Skeletal muscle tissue (tissue), 4 donors: Measurements from ENCODE around the gene FOXP3. TPM values are rescaled to one million over a fixed set of nuclear protein-coding genes. Genes with fewer than 3 reads are reported as not detected.

Experiments used
- H3K27ac ChIP-seq: one replicate; pipeline ENCODE4 v1.7.0; 2013; ENCODE audit warnings: mild to moderate bottlenecking, low read depth, low read length, inconsistent platforms
- H3K27me3 ChIP-seq, 3 donors: one replicate each; pipeline ENCODE4 v1.7.0; 2013; ENCODE audit warnings: low read length in 3 of 3; ENCODE audit not compliant: control insufficient read depth in 3 of 3, insufficient read depth in 3 of 3
- H3K36me3 ChIP-seq, 3 donors: one replicate each; pipeline ENCODE4 v1.7.0; 2013; ENCODE audit warnings: low read length in 3 of 3; ENCODE audit not compliant: control insufficient read depth in 3 of 3, insufficient read depth in 3 of 3
- H3K4me1 ChIP-seq, 3 donors: one replicate each; pipeline ENCODE4 v1.7.0; 2013; ENCODE audit warnings: low read length in 3 of 3, mild to moderate bottlenecking in 3 of 3; ENCODE audit not compliant: control insufficient read depth in 3 of 3, insufficient read depth in 3 of 3
- H3K4me3 ChIP-seq, 3 donors: one replicate each; pipeline ENCODE4 v1.7.0; 2013; ENCODE audit warnings: low read length in 3 of 3
- H3K9ac ChIP-seq, 3 donors: one replicate each; pipeline ENCODE4 v1.7.0; 2013; ENCODE audit warnings: low read length in 3 of 3, mild to moderate bottlenecking in 3 of 3, moderate library complexity in 2 of 3, low read depth in 1 of 3
- H3K9me3 ChIP-seq, 3 donors: one replicate each; pipeline ENCODE4 v1.7.0; 2013; ENCODE audit warnings: low read length in 3 of 3; ENCODE audit not compliant: control insufficient read depth in 3 of 3
- total RNA-seq: library from RNA; depleted of rRNA; stranded (reverse); fragments of >200 nt; gene quantifications from one replicate; pipeline ENCODE4 v1.2.3, GENCODE V29; 2014
- donor health status: Osteomylitis.

FOXP3 gene
- total RNA-seq, 1 donor from 2014 or later: not detected

- Histone ChIP-seq H3K4me1 (no peaks in the 10 kb centered on the region), H3K27me3 (peaks cover 0 to 3% (median 3%) of the 10 kb centered on the region in 3 donors), H3K4me3 (no peak overlapping the region), H3K27ac (no peak overlapping the region), H3K9me3 (no peaks in the 10 kb centered on the region), H3K36me3 (no peaks in the 10 kb centered on the region), H3K9ac (no peak overlapping the region)
Observed at GRCh38 chrX:49227726-49228125, 36.8 kb downstream of the FOXP3 start.

- H3K9ac ChIP-seq: no peak overlapping the region
- no peak overlapping the region for H3K27ac ChIP-seq
- no peaks in the 10 kb centered on the region for H3K36me3 ChIP-seq
- H3K9me3 ChIP-seq: no peaks in the 10 kb centered on the region
- H3K27me3 ChIP-seq: peaks cover 0 to 3% (median 3%) of the 10 kb centered on the region in 3 donors
- no peaks in the 10 kb centered on the region for H3K4me1 ChIP-seq
- H3K4me3 ChIP-seq: no peak overlapping the region
Observed at GRCh38 chrX:49226946-49227345, 37.6 kb downstream of the FOXP3 start.

GRCh38 chrX:49225858-49226257 lies 38.7 kb downstream of the FOXP3 start:
- H3K4me3 ChIP-seq: no peak overlapping the region
- peaks cover 0 to 3% (median 3%) of the 10 kb centered on the region in 3 donors for H3K27me3 ChIP-seq
- H3K27ac ChIP-seq: no peak overlapping the region
- H3K9ac ChIP-seq: no peak overlapping the region
- no peaks in the 10 kb centered on the region for H3K36me3 ChIP-seq
- no peaks in the 10 kb centered on the region for H3K4me1 ChIP-seq
- H3K9me3 ChIP-seq: no peaks in the 10 kb centered on the region

- H3K4me1 ChIP-seq: no peaks in the 10 kb centered on the region
- H3K9ac ChIP-seq: no peak overlapping the region
- H3K27ac ChIP-seq: no peak overlapping the region
- peaks cover 0 to 3% (median 3%) of the 10 kb centered on the region in 3 donors for H3K27me3 ChIP-seq
- no peaks in the 10 kb centered on the region for H3K36me3 ChIP-seq
- H3K9me3 ChIP-seq: no peaks in the 10 kb centered on the region
- no peak overlapping the region for H3K4me3 ChIP-seq
Observed at GRCh38 chrX:49221868-49222267, 42.6 kb downstream of the FOXP3 start.

- Histone ChIP-seq H3K4me3 (no peak overlapping the region), H3K36me3 (no peaks in the 10 kb centered on the region), H3K9ac (no peak overlapping the region), H3K9me3 (no peaks in the 10 kb centered on the region), H3K27ac (no peak overlapping the region), H3K27me3 (peaks cover 0 to 3% (median 0%) of the 10 kb centered on the region in 3 donors), H3K4me1 (no peaks in the 10 kb centered on the region)
Observed at GRCh38 chrX:49220100-49220499, 44.4 kb downstream of the FOXP3 start.

GRCh38 chrX:49214996-49215526 lies 49.4 kb downstream of the FOXP3 start:
- H3K27ac ChIP-seq: no peak overlapping the region
- no peaks in the 10 kb centered on the region for H3K27me3 ChIP-seq
- no peak overlapping the region for H3K9ac ChIP-seq
- no peaks in the 10 kb centered on the region for H3K9me3 ChIP-seq
- H3K36me3 ChIP-seq: no peaks in the 10 kb centered on the region
- no peaks in the 10 kb centered on the region for H3K4me1 ChIP-seq
- H3K4me3 ChIP-seq: no peak overlapping the region

- no peak overlapping the region for H3K4me3 ChIP-seq
- no peak overlapping the region for H3K27ac ChIP-seq
- no peaks in the 10 kb centered on the region for H3K36me3 ChIP-seq
- no peaks in the 10 kb centered on the region for H3K9me3 ChIP-seq
- H3K9ac ChIP-seq: no peak overlapping the region
- H3K27me3 ChIP-seq: peaks cover 0 to 5% (median 2%) of the 10 kb centered on the region in 3 donors
- H3K4me1 ChIP-seq: no peaks in the 10 kb centered on the region
Observed at GRCh38 chrX:49214416-49214815, 50.1 kb downstream of the FOXP3 start.

- H3K27ac ChIP-seq: no peak overlapping the region
- H3K4me1 ChIP-seq: no peaks in the 10 kb centered on the region
- H3K27me3 ChIP-seq: peaks cover 0 to 5% (median 5%) of the 10 kb centered on the region in 3 donors
- H3K4me3 ChIP-seq: no peak overlapping the region
- no peaks in the 10 kb centered on the region for H3K36me3 ChIP-seq
- no peak overlapping the region for H3K9ac ChIP-seq
- H3K9me3 ChIP-seq: no peaks in the 10 kb centered on the region
Observed at GRCh38 chrX:49212861-49213260, 51.6 kb downstream of the FOXP3 start.

GRCh38 chrX:49212209-49212608 lies 52.3 kb downstream of the FOXP3 start:
- H3K4me1 ChIP-seq: no peaks in the 10 kb centered on the region
- no peak overlapping the region for H3K4me3 ChIP-seq
- peaks cover 0 to 5% (median 5%) of the 10 kb centered on the region in 3 donors for H3K27me3 ChIP-seq
- no peaks in the 10 kb centered on the region for H3K9me3 ChIP-seq
- no peak overlapping the region for H3K9ac ChIP-seq
- no peaks in the 10 kb centered on the region for H3K36me3 ChIP-seq
- H3K27ac ChIP-seq: no peak overlapping the region

- Histone ChIP-seq H3K9ac (no peak overlapping the region), H3K36me3 (no peaks in the 10 kb centered on the region), H3K27ac (no peak overlapping the region), H3K9me3 (no peaks in the 10 kb centered on the region), H3K4me1 (no peaks in the 10 kb centered on the region), H3K27me3 (peaks cover 0 to 5% (median 5%) of the 10 kb centered on the region in 3 donors), H3K4me3 (no peak overlapping the region)
Observed at GRCh38 chrX:49211074-49211473, 53.4 kb downstream of the FOXP3 start.
